Brain microvascular endothelial cell (primary cell): ENCODE measurements around the gene CACNB2.

Experiments used
- DNase-seq: peaks from one replicate; pipeline ENCODE4 v3.0.0-alpha.2; 2020
- H3K27ac ChIP-seq: fragments of 250-450 bp; sonication (Bioruptor Pico); 2 replicates; pipeline ENCODE4 v1.5.1; 2020; ENCODE audit warnings: mild to moderate bottlenecking, moderate library complexity
- H3K27me3 ChIP-seq: fragments of 250-450 bp; sonication (Bioruptor Pico); replicated peaks from 2 replicates; pipeline ENCODE4 v1.5.1; 2020; ENCODE audit warnings: mild to moderate bottlenecking
- H3K36me3 ChIP-seq: fragments of 250-450 bp; sonication (Bioruptor Pico); replicated peaks from 2 replicates; pipeline ENCODE4 v1.5.1; 2020; ENCODE audit warnings: mild to moderate bottlenecking
- H3K4me3 ChIP-seq: 2 replicates; pipeline ENCODE4 v1.5.1; 2011; ENCODE audit warnings: low read depth, mild to moderate bottlenecking, control low read depth, low read length, moderate library complexity
- in situ Hi-C: cut with HindIII; loops from 2 replicates; pipeline ENCODE4 v1.10.0; 2017; ENCODE audit warnings: low sequenced_read_pairs, low pct_ligation_motif_present
- TF ChIP-seq, protein P1 (sequence below): IDR thresholded peaks from 2 replicates; pipeline ENCODE4 v1.5.1; 2011; ENCODE audit warnings: low read depth, mild to moderate bottlenecking, moderate library complexity, low read length, control low read depth, inconsistent platforms; ENCODE audit errors: missing control alignments

CACNB2 gene

DNA sequence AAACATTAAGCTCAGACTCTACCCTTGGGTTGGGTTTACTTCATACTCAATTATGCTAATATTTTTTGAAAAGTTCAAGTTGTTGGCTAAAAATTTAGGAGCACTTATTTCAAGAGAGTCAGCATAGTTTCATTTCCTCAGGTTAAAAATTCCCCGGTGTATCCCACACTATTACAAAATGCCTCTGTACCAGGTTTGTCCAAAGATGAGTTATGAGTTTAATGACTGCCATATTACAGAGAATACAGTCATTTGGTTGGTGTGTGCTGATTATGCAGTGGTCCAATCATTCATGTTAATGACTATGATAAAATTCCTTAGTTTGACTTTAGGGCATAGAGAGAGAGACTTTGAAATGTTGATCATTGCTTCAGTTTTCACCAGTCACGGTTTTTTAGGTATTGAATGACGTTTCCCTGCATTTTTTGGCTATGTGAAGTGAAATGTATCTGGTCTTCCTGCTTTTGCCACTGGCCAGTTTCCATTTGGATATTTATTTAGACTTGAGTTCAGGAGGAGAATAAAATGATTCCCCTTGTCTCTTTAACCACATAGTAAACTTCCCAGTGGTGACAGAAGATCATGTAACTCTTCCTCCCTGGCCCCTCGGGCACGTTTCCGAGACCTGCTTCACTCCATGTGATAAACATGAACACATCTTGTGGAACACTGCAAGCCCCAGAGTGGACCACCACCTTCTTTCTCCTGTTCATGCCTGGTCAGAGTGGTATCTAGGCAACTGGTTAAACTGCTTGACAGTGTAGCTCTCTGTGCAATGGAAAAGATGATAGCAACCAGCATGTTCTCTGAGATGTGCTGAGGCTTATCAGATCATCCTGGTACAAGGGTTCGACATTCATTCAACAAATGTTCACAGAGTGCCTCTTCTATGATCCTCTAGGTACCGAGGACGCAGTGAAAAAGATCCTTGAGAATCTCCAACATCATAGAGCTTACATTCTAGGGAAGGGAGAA lies 153.6 kb downstream of the CACNB2 start:
- H3K27ac ChIP-seq: no peak overlapping the region
- H3K4me3 ChIP-seq: no peak overlapping the region
- in situ Hi-C loops: no loop called here
- TF ChIP-seq, protein P1, sequence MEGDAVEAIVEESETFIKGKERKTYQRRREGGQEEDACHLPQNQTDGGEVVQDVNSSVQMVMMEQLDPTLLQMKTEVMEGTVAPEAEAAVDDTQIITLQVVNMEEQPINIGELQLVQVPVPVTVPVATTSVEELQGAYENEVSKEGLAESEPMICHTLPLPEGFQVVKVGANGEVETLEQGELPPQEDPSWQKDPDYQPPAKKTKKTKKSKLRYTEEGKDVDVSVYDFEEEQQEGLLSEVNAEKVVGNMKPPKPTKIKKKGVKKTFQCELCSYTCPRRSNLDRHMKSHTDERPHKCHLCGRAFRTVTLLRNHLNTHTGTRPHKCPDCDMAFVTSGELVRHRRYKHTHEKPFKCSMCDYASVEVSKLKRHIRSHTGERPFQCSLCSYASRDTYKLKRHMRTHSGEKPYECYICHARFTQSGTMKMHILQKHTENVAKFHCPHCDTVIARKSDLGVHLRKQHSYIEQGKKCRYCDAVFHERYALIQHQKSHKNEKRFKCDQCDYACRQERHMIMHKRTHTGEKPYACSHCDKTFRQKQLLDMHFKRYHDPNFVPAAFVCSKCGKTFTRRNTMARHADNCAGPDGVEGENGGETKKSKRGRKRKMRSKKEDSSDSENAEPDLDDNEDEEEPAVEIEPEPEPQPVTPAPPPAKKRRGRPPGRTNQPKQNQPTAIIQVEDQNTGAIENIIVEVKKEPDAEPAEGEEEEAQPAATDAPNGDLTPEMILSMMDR: no peak
- no peaks in the 10 kb centered on the region for H3K27me3 ChIP-seq
- no peak for DNase-seq
- H3K36me3 ChIP-seq: no peaks in the 10 kb centered on the region

DNA sequence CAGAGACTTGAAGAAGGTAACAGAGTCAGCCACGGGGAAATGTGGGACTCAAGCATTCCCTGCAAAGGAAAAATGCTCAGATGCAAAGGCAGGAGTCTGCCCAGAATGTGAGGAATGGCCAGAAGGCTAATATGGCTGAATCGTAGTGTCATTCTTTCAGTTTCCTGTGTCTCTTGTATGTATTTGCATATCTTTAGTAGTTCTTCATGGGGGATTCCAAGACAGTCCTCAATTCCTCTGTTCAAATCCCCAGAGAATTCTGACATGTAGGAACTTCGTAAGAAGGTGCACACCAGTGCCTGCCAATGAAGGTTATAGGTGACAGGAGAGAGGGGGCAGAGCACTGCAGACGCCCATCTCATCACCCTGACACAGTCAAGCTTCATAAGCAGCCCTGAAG lies 154.4 kb downstream of the CACNB2 start:
- TF ChIP-seq, protein P1: no peak
- in situ Hi-C loops: no loop called here

DNA sequence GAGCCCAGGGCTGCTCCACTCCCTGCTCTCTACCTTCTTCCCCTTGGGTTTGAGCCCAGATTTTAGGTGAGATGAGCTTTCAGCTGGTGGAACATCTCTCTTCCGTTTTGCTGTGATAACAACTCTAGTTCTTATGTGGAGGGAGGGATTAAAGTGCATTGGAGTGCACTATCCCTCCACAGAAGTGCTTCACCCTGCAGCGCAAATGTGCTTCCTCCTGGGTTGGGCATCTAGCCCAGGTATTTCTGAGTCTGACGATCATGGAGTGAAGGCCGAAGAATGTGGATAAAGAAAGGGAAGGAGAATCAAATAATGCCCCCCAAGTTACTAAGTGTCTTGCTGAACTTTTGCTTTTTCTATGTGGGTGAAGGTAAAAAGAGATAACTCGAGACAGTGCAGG lies 157.4 kb downstream of the CACNB2 start:
- H3K36me3 ChIP-seq: no peaks in the 10 kb centered on the region
- H3K27ac ChIP-seq: no peak overlapping the region
- TF ChIP-seq, protein P1: no peak
- in situ Hi-C loops: no loop called here
- no peak for DNase-seq
- no peak overlapping the region for H3K4me3 ChIP-seq
- no peaks in the 10 kb centered on the region for H3K27me3 ChIP-seq

More for the DNA sequence above, 154.4 kb downstream of the CACNB2 start:
- Histone ChIP-seq H3K27me3 (no peaks in the 10 kb centered on the region), H3K36me3 (no peaks in the 10 kb centered on the region), H3K27ac (no peak overlapping the region), H3K4me3 (no peak overlapping the region)
- DNase-seq: no peak

- H3K4me3 ChIP-seq: no peak overlapping the region
- DNase-seq: no peak
- in situ Hi-C loops: no loop called here
- no peak overlapping the region for H3K27ac ChIP-seq
- TF ChIP-seq, protein P1: no peak
- H3K36me3 ChIP-seq: no peaks in the 10 kb centered on the region
- no peaks in the 10 kb centered on the region for H3K27me3 ChIP-seq
Measured at GRCh38 chr10:18298256-18298655, 158.0 kb downstream of the CACNB2 start.

DNA sequence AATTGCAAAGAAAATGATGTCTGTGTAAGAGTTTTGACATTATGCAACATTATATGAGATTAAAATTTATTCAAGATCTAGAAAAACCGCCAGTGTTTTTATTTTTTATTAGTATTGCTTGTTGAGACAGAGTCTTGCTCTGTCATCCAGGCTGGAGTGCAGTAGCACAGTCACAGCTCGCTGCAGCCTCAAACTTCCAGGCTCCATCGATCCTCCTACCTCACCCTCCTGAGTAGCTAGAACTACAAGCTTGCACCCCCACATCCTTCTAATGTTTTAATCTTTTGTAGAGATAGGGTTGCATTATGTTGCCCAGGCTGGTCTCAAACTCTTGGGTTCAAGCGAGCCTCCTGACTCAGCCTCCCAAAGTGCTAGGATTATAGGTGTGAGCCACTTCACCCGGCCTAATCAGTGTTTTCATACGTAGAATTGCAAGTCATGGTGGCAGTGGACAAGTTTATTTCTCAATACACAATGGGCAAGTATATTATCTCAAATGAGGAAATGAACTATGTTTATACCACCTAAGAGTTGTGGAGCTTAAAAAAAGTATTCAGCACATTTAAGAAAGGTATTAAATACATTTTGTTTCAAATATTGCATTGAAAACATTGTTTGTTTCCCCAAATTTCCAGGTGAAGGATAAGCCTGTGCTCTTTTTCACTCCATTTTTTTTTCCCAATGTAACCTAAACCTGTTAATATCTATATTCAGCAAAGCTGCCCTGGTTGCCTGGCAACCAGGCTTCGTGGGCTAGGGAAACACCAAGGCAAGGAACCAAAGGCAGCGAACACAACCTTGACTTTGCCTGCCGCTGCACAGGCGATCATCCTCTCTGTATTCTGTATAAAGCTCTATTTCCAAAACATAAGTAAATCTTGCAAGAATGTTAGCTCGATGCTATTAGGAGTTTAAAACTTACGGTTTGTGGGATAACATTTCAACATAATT lies 163.9 kb downstream of the CACNB2 start:
- in situ Hi-C loops: no loop called here
- no peak overlapping the region for H3K27ac ChIP-seq
- TF ChIP-seq, protein P1: no peak
- DNase-seq: no peak
- H3K4me3 ChIP-seq: no peak overlapping the region
- no peaks in the 10 kb centered on the region for H3K27me3 ChIP-seq
- no peaks in the 10 kb centered on the region for H3K36me3 ChIP-seq
